NCI-H1092 (cell line): ENCODE results near the gene LYRM2.

Source experiments
- DNase-seq: peaks from one replicate; lab custom pipeline; 2025; lab: John Stamatoyannopoulos, UW

Gene LYRM2

DNA sequence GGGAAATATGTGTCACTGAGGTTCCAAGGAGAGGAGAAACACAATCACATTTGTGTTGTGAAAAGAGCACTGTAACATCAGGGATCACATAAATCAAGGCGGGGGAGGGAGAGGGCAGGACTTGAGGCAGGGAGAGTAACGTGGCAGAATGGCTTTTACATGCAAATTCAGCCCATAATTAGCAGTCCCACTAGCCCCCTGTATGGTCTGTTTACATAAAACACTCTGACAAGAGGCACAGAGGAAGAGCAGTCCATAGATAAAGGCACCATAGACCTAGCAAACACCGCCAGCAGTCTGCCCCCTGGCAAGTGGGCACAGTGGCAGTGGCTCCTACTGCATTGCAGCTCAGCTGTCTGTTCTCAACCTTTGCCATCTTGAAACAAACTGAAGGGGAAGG, 82.7 kb downstream of the LYRM2 start:
- DNase-seq, result no peak

DNA sequence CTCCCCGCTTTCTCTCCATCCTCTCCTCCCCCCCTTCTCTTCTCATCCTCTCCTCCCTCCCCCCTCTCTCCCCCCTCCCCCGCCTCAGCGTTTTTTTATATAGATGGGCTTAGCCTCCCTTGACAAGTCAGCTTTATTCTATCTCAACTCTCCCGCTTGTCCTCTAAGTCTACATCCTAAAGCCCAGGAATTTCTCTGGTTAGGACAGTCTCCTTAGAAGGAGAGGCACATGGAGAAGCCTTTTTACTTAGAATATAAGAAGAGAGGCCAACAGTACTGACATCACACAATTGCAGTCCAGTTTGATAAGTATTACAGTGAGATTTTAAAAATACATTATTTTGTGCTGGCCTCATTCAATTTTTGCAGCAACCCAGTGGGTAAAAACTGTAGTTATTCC, 83.5 kb downstream of the LYRM2 start:
- no peak for DNase-seq

DNA sequence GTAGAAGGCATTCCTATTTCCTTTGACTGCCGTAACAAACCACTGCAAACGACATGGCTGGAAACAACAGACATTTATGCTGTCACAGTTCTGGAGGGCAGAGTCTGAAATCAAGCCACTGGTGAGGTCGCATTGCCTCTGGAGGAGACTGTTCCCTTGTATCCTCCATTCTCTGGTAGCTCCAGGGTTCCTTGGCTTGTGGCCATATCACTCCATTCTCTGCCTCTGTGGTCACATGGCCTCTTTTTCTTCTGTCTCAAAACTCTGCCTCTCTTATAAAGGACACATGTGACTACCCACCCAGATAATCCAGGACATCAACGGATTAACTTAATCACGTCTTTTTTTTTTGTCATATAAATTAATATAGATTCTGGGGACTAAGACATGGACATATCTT, 84.4 kb downstream of the LYRM2 start:
- no peak for DNase-seq

DNA sequence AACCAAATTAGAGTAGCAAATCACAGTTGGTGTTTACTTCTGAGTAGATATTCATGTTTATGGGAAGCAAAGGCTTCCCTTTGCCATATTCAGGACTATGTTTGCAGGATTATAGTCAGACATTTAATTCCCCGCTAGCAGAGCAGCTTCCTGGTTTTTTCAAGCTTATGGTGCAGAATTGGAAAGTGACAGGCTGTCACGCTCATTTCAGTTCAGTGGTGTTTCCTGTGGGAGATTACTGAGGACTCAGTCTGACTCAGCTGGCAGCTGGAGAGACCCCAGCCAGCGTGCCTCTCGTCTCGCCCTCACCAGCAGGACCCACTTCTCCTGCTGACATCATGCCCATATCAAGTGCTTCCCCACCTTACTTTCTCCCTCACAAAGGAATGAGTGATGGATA, 85.1 kb downstream of the LYRM2 start:
- DNase-seq, result no peak

DNA sequence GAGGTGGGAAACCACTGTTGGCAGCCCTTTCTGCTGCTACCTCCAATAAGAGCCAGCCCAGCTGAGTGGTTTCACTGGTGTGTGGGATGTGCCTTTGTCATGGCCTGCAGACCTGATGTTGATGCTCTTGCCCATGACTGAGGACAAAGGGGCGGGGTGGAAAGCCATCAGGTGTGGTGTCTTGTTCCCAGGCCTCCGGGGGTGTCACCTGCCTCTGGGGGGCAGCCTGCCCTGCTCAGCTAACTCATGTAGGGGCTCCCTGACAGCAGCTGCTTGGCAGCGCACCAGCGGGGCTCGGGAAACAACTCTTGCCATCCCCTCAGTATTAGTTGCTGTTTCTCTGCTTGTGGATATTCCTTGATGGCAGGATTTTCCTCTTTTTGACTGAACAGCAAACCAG, 91.3 kb downstream of the LYRM2 start:
- DNase-seq, result no peak

DNA sequence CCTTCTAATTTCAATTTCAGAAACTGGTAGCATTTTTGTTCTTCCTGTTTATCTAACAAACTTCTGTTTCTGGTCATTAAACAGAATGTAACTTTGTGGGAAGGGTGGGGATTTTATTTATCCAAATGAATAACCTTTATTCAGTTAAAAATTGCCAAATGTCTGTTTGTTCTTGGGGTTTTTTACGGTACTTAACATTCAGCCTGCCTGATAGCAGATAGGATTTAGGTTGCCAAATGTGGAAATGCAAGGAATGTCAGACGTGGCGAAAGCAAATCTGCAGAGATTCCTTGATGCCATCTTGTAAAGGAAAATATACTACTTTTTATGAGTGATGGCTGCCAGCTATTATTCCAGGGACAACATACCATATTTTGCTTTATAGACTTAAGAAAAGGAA, 95.7 kb downstream of the LYRM2 start:
- no peak for DNase-seq

DNA sequence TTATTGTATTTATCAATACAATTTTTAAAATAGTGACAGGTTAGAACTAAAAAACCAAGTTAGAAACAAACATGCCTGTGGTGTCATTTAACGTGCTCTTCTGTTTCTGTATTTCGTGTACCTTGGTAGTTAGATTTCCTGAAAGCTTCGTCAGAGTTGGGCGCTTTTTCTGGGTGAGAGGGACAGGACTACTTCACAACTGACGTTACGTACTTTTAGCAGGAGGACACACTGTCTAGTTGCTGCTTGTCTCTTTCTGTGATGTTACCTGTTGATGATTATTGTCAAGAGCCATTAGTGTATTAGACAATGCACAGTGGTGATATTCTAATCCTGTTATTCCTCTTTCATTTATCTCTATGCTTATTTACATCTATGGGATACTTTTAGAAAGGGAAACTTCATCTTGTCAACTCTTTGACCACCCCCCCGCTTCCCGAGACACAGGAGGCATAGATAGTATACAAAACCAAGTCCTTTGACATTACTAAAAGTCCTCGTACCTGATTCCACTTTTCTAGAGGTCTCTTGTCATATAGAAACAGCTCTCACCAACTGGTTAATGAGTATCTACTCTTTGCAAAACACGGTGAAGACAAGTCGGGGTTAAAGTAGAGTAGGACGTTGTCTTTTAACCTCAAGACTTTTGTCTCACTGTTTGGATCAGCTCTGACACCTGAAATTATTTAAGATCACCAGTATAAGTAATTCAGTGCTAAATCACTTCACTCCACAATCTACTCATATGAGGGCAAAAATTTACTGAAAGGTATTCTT, 96.3 kb downstream of the LYRM2 start:
- no peak for DNase-seq

DNA sequence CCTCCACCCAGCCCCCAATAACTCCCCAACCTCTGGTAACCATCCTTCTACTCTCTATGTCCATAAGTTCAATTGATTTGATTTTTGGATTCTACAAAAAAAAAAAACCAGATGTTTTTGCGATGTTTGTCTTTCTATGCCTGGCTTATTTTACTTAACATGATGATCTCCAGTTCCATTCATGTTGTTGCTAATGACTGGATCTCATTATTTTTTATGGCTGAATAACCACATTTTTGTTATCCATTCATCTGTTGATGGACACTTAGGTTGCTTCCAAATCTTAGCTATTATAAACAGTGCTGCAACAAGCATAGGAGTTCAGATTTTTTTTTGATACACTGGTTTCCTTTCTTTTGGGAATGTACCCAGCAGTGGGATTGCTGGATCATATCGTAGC, 98.8 kb downstream of the LYRM2 start:
- DNase-seq, result no peak

DNA sequence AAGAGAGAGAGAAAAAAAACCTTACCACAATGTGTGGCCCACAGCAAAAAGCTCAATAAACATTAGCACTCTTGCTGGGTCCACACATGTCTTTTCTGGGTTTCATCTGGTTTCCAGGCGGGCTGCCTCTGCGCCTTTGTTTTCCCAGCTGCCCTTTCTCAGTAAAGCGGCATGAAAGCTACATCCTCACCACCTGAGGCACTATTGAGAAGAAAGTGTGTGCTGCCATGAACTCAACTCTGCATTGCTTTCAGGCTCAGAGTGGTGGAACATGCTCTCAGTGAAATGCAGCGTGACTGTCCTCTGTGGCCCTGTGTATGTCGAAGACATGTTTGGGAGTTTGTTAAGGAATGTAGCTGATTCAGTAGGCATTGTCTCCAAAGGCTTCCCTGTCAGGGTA, 102.3 kb downstream of the LYRM2 start:
- DNase-seq, result no peak

DNA sequence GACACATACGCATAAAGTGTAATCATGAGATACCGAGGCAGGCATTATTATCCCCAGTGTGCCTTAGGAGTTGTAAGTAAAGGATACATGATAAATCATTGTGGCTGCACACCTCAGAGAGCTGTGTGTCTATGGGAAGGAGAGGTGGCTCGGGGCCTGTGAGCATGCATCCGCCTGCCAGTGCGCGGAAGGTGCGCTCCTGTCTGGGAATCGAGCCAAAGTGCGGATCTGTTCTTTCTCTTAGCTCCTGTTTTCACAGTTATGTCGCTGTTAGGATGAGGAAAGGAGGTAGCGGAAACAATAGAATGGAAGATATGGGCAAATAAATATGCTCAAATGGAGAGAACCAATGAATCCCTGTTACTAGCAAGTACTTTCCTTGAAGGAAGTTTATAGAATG, 107.6 kb downstream of the LYRM2 start:
- DNase-seq, result no peak

DNA sequence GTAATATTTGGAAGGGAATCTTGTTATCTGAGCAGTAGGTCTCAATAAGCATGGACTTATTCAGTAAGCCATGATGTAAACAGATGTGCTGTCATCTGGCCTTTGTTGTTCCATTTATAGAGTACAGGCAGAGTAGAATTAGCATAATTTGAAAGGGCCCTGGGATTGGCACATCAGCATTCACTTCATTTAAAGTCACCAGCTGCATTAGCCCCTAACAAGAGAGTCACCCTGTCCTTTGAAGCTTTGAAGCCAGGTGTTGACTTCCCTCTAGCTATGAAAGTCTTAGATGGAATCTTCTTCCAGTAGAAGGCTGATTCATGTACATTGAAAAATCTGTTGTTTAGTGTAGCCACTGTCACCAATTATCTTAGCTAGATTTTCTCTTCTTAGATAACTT, 109.7 kb downstream of the LYRM2 start:
- DNase-seq, result no peak

DNA sequence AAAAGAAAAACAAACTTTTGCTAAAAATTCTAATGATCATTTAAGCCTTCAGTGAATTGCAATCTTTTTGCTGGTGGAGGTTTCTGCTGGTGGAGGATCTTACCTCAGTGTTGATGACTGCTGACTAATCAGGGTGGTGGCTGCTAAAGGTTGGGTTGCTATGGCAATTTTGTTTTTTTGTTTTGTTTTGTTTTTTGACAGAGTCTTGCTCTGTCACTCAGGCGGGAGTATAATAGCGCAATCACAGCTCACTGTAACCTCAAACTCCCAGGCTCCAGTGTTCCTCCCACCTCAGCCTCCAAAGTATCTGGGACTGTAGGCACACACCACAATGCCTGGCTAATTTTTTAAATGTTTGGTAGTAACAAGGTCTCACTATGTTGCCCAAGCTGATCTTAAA, 110.9 kb downstream of the LYRM2 start:
- DNase-seq, result no peak

DNA sequence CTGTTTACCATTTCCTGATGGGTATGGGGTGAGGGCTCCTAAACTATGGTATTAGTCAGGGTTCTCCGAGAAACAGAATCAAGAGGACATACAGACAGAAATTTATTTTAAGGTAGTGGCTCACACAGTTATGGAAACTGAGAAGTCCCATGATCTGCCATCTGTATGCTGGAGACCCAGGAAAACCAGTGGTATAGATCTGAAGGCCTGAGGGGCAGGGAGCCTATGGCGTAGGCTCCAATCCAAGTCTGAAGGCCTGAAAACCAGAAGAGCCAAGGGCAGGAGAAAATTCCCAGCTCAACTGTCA, 112.0 kb downstream of the LYRM2 start:
- no peak for DNase-seq

DNA sequence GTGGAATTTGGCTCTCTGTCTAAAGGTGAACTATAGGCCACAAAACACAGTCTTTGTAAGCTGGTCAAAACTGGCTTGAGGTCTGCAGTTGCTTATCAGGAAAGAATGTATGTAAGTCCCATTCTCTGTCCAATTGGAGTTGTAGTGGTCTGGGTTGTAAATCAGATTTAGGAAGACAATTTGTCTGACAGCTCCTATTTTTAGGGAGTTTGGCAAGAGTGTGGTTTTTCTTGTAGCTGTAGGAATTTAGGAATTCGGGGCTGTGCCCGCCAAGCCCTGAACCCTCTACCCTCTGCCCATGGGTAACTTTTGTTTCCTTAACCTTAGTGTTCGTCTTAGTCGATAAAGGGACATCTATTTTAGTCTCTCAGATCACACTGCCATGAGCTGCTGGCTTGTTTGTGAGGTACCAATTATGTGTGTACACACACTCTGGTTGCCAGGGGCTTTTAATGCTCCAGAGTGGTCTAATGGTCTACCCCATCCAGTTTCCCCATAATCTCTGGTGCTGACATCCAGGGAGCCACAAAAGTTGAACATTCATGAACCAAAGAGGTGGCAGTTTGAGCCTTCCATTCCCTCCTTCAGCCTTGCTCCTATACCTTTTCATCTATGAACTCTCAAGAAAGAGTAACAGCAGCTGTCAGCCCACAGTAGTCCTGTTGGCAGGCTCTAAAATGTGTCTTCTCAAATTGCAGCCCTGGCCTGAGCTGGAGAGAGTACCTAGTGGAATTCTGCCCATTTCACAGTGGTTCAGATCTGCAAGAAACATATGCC, 112.6 kb downstream of the LYRM2 start:
- no peak for DNase-seq

DNA sequence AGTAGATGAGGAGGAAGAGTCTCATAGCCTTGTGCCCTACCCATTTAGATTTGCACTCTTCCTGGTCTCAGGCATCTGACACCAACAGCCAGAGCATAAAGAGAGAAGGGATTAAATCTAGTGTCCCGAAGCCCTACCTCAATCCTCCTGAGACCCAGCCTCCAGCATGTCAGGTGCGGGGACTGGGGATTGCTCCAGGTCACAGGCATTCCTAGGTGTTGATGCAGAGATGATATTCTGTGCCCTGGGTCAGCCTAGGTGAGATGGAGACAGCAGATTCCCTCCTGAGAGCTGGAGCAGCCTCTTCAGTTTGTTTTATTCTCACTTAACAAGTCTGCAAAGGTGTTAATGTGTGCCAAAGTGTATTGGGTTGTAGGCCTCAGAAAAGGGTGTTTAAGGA, 115.8 kb downstream of the LYRM2 start:
- DNase-seq, result no peak

DNA sequence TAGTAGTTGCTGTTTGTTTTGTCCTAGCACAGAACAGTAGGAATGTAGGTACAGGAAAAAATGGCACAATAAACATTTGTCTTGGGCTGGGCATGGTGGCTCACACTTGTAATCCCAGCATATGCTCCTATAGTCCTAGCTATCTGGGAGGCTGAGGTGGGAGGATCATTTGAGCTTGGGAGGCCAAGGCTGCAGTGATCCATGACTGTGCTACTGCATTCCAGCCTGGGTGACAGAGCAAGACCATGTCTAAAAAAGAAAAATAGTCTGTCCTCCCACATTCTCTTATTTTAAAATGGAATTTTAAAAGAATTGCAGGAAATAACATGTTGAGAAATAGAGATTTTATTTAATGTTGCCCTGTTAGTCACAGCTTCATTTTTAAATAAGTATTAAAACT, 117.8 kb downstream of the LYRM2 start:
- no peak for DNase-seq

DNA sequence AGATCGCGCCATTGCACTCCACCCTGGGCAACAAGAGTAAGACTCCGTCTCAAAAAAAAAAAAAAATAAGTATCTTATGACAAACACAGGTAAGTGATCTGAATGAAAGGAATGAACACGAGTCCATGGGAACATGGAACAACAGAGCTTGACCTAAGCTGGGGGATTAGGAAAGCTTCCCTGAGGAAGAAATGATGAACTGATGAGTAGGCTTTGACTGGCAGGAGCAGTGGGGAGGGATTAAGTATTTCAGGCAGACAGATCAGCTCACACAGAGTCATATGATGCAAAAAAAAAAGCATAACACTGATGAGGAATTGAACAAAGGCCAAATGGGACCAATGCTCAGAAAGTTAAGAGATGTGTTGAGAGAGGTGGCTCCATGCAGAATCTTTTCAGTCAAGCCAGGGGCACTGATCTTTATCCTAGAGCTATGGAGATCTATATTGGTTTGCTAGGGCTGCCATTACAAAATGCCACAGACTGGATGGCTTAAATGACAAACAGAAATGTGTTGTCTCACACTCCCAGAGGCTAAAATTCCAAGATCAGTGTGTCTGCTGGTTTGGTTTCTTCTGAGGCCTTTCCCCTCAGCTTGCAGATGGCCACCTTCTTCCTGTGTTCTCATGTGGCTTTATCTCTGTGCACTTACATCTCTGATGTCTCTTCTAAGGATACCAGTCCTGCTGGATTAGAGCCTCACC, 120.0 kb downstream of the LYRM2 start:
- no peak for DNase-seq
